DMS153 treated with DMSO at 0.1 percent for 48 hours (cell line): ENCODE results near the gene ANTXR2.
"Not testable (repeated sequence)": the region's sequence is repeated elsewhere in the genome, so short reads cannot be mapped to it uniquely, and the experiment has no call there.

ENCODE experiments used
- DNase-seq: peaks from one replicate; lab custom pipeline; 2025; ENCODE audit not compliant: unreplicated experiment; lab: John Stamatoyannopoulos, UW

Gene ANTXR2

DNA sequence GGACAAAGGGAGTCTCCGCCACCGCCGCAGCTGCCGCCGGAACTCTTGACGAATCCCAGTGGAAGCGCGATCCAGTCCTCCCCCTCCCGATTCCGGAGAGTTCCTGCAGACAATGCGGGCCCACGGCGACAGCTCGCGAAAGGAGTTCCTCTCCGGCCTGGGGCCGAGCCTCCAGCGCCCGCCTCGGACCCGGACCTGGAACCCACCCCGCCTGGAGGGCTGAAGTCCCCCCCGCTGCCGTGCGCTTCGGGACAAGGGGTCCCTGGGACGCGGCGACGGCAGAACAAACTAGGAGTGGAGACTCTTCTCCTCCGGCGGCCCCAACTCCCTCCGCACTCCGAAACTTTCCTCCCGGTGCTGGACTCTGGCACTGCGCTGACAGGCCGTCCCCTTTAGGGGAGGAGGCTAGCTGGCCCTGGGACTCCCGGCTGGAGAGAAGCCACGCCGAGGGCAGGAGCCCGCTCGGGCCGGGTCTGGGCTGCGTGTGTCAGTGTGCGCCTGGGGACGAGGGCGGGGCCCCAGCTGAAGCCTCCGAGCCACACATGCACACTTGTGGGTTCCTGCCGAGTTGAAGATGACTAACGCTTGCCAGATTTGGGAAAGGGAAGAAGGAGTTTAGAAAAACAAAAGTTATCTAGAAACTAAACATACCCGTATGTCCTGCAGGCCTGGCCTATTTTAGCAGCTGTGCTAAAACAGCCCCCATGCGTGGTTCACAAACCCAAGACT, at the start of gene ANTXR2:
ANTXR2 (minus strand) TSS at position 486 of the 729 bp plus-strand sequence. CDS start 669 bp downstream, outside the sequence.
- DNase-seq, result peak; percentile 25

DNA sequence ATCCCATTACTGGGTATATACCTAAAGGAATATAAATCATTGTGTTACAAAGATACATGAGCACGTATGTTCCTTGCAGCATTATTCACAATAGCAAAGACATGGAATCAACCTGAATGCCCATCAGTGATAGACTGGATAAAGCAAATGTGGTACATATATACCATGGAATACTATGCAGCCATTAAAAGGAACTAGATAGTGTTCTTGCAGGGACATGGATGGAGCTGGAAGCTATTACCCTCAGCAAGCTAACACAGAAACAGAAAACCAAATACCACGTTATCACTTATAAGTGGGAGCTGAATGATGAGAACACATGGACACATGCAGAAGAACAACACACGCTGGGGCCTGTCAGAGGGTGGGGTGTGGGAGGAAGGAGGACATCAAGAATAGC, 48.8 kb upstream of the ANTXR2 start:
- not testable (repeated sequence) for DNase-seq

DNA sequence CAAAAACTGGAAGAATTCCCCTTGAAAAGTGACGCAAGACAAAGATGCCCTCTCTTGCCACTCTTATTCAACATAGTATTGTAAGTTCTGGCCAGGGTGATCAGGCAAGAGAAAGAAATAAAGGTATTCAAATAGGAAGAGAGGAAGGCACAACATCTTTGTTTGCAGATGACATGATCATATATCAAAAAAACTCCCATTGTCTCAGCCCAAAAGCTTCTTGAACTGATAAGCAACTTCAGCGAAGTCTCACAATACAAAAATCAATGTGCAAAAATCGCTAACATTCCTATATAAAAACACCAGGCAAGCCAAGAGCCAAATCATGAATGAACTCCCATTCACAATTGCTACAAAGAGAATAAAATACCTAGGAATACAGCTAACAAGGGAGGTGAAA, 46.6 kb upstream of the ANTXR2 start:
- DNase-seq, result not testable (repeated sequence)

DNA sequence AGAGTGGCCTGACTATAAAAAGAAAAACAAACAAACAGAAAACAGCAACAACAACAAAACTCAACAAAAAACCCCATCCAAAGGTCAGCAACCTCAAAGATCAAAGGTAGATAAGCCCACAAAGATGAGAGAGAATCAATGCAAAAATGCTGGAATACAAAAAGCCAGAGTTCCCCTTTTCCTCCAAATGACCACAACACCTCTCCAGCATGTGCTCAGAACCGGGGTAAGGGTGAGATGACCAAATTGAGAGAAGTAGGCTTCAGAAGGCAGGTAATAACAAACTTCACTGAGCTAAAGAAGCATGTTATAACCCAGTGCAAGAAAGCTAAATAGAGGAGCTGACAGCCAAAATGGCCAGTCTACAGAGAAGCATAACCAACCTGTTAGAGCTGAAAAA, 43.5 kb upstream of the ANTXR2 start:
- DNase-seq, result no peak

DNA sequence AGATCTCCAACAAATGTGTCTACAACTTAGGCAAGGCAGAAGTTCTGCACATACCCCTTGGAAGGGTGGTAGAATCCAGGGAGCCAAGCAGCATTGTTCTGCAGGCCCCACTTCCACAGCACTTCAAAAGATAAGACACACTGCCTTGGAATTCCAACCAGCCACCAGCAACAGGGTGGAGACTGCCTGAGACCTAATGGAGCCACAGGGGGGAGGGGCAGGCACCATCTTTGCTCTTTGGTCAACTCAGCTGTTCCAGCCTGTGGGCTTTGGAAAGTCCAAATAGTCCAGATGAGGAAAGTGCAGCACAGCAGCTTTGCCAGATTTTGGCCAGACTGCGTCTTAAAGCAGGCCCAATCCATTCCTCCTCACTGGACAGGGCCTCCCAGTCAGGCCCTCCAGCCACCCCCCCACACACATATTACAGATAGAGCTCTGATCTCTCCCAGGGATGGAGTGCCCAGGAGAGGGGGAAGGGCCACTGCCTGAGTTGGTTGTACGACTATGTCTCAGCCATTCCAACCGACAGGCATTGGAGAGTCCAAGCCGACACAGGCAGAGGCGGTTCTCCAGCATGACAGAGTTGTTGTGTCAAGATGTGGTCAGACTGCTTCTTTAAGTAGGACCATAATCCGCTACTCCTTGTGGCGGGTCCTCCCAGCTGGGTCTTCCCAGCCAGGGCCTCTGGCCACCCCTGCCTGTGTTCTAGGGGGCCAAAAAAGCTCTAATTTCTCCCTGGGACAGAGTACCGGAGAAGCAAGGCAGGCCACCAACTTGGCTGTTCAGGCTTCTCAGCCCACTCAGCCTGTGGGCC, 42.5 kb upstream of the ANTXR2 start:
- no peak for DNase-seq

DNA sequence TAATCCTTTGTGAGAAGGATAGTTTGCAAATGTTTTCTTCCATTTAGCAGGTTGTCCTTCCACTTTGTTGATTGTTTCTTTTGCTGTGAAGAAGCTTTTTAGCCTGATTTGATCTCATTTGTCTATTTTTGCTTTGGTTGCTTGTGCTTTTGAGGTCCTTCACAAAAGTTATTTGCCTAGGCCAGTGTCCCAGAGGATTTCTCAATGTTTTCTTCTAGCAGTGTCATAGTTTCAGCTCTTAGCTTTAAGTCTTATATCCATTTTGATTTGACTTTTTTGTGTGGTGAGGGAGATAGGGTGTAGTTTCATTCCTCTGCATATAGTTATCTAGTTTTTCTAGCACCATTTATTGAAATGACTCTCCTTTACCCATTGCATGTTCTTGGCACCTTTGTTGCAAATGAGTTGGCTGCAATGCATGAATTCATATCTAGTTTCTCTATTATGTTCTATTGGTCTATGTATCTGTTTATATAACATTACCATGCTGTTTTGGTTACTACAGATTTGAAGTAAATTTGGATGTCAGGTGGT, 41.8 kb upstream of the ANTXR2 start:
- DNase-seq, result no peak

DNA sequence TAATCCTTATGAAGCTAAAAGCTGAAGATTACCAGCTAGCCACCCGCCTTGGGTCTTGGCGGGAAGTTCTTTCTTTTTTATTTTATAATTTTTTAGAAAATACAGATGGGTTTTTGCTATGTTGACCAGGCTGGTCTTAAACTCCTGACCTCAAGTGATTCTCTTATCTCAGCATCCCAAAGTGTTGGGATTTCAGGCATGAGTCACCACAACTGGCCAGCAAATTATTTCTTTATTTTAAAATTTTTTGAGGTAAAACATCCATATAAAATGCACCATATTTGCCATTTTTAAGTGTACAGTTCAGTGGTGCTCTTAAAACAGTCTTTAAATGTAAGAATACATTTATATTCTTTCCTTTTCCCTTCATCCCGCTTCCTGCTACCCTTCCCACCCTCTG, 40.6 kb upstream of the ANTXR2 start:
- DNase-seq, result no peak

DNA sequence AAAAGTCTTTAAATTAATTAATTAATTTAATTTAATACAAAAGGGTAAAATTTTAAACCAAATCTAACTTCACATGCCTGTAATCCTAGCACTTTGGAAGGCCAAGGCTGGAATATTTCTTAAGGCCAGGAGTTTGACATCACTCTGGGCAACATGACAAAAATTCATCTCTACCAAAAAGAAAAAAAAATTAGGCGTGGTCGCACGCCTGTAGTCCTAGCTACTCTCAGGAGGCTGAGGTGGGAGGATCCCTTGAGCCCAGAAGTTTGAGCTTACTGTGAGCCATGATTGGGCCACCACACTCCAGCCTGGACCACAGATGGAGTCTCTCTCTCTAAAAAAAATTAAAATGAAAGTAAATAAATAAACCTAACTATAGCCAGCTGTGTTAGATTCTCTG, 39.2 kb upstream of the ANTXR2 start:
- no peak for DNase-seq

DNA sequence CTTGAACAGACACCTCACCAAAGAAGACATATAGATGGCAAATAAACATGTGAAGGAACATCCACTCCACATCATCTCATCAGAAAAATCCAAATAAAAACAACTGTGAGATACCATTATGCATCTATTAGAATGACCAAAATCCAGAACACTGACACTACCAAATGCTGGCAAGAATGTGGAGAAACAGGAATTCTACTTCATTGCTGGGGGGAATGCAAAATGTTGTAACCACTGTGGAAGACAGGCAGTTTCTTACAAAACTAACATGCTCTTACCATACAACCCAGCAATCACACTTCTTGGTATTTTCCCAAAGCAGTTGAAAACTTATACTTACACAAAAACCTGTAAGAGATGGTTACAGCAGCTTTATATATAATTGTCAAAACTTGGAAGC, 38.2 kb upstream of the ANTXR2 start:
- DNase-seq, result no peak

DNA sequence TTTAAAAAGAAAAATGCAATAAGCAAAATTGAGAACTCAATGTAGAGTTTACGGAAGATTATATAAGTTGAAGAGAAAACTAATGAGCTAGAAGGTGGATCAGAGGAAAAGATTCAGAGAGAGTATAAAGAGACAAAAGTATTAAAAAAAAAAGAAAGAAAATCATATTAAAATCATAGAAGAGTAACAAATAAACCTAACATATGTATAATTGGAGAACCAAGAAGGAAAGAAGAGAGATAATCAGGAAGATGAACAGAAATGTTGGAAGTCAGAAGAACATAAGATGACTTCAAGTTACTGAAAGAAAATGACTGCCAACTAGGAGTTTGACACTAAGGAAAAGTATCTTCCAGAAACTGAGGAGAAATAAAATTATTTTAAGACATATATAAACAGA, 34.3 kb upstream of the ANTXR2 start:
- no peak for DNase-seq

DNA sequence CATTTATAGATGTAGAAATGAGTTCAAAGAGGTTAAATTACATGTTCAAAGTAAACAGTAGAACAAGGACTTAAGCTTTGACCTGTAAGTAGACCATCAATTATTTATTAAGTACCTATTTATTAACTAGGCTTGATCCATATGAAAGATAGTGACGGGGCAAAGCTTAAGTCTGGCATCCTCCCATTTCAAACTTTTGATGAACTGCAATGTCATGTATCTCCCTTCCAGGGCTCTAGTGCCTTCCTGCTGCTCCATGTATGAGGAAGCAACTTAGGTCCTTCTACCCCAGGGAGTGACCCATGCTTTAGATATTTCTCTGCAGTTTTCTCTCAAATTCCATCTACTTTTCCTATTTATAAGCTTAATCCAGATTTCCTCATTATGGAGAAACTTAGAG, 31.9 kb upstream of the ANTXR2 start:
- no peak for DNase-seq

DNA sequence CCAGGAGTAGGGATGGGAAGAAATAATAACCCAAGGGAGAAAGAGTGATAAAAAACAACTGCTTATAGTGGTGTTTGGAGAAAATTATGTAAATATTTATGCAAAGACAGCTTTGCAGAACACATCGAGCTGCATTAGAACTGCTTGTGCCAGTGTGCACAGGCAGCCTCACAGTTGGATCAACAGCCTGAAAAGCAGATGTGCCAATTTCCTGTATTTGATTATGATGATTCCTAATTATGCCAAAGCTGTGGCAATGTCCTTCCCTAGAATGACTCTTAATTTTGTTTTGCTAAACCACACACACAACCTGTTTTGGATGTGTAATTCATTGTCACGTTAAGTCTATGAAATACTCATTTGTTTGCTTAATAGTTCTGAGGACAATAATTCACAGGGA, 30.6 kb upstream of the ANTXR2 start:
- no peak for DNase-seq

DNA sequence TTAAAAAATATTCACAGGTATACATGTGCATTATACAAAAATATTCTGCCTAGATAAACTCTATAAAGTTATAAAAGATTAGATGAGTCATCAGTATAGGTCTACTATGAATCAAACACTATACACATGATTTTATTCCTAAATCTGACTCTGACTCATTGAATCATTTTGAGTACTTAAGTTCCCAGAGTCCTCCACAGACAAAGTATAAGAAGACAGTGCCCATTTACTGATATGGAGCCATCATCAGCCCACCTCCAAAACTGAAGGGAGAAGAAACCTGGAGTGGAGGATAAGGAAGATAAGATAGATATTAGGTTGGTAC, 28.7 kb upstream of the ANTXR2 start:
- no peak for DNase-seq

DNA sequence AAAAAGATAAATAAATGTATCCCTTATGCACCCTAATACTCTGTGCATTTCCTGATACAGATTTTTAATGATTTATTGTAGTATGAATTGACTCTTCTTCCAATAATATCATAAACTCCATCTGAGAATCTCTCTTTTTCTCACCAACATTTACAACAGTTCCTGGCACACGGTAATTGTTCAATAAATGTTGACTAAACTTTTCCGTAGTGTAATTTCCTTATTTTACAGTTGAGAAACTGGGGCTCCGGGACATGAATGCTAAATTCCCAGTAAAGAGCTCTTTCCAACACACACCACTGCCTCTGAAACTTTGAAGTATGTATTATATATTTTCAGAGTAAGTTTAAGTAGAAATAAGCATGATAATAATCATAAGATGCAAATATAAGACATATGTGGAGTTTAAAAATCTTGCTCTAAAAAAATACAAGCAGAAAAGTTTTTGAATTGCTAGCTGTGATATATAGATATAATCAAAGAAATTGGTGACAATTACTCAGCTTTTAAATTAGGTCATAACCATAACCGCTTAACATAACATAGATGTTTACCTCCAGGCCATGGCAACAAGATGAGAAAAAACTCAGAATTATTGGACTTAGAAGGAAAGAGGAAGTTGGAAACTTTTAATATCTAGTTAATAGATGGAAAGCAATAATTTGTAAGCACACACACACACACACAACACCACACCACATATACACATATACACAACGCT, 28.2 kb upstream of the ANTXR2 start:
- DNase-seq, result no peak

DNA sequence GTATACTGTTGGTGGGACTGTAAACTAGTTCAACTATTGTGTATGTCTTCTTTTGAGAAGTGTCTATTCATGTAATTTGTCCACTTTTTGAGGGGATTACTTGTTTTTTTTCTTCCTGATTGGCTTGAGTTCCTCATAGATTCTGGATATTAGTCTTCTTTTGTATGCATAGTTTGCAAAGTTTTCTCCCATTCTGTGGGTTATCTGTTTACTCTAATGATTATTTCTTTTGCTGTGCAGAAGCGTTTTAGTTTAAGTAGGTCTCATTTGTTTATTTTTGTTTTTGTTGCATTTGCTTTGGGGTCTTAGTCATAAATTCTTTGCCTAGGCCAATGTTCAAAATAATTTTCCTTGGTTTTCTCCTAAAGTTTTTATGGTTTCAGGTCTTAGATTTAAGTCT, 26.6 kb upstream of the ANTXR2 start:
- no peak for DNase-seq

DNA sequence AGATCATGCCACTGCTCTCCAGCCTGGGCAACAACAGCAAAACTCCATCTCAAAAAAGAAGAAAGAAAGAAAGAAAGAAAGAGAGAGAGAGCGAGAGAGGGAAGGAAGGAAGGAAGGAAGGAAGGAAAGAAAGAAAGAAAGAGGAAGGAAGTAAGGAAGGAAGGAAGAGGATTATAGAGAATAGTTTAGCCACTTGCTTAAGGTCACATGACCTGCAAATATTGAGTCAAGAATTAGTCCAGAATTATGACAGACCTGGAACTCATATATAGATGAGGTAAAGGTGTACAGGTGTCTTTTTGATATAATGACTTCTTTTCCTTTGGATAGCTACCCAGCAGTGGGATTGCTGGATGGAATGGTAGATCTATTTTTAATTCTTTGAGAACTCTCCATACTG, 25.6 kb upstream of the ANTXR2 start:
- no peak for DNase-seq

DNA sequence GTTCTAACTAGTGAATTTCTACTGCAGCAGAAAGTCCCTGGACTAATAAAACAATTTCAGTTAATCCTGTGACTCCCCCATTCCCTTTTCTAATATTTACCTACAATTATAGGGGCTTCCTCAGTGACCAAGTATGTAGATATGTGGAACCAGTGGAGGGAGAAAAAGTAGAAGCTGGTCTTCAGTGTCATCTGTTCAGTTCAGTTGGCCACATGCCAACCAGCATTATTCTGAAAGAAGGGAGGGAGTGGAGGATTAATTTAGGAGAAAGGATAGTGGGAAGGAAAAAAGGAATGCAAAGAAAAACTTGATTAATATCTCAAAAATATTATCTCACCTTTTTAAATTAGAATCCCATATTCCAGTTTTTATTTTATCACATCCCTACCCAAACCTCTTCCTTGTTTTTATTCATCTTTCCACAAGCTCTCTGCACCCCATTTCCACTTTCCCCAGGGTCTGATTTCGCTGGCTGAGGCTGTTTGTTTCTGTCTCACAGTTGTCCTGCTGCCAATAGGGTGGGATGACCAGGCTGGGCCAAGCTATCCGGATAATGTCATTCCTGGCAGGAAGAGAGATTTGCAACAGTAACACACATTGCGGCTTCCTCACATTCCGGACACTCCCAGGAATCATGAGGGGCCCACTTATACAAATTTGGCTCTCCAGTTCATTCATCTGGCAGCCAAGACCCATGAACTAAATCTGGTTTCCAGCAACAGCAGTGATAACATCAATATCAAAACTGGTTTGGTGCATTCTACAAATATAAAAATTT, 24.6 kb upstream of the ANTXR2 start:
- DNase-seq, result no peak

DNA sequence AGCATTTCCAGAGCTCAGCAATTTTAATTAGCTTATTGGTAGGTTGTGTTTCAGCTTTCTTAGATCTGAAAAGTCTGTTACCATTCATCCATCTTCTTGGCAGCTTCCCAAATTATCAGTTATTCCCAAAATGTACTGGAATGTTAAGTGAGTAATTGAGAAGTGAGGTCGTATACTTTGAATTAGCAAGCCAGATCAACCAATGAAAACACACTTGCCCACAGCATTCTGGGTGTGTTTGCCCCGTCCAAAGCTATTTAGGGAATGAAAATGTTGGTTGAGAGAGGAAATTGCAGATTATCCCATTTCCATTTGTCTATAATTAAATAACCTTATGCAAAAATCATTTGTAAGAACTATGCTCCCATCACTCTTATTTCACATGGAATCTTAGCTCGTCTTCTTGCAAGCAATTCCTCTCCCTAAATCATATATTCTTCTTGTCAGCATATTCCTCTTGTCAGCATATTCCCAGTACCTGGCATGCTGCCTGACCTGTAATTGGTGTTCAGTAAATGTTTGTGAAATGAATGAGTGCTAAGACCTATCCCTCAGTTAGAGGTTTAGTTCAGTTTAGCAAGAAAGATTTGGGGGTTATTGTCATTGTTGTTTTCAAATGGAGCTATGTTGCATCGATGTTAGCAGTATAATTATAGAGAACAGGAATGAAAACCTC, 23.3 kb upstream of the ANTXR2 start:
- no peak for DNase-seq

DNA sequence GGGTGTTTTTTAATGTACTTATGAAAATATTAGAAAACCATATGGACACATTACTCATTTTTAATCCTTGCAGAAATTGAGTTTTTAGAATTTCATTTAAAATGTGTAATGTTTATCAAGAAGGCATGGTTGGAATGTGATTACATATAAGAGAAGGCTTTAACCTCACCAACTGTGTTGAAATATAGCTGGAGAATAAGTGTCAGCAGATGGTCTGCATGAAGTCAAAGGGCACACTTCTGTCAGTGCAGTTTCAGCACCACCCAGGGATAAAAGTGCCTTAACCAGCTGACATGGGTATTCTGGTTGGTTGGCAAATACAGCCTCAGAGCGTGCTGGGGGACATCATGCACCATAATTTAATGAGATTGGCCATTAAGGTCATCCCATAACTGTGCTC, 21.2 kb upstream of the ANTXR2 start:
- no peak for DNase-seq

DNA sequence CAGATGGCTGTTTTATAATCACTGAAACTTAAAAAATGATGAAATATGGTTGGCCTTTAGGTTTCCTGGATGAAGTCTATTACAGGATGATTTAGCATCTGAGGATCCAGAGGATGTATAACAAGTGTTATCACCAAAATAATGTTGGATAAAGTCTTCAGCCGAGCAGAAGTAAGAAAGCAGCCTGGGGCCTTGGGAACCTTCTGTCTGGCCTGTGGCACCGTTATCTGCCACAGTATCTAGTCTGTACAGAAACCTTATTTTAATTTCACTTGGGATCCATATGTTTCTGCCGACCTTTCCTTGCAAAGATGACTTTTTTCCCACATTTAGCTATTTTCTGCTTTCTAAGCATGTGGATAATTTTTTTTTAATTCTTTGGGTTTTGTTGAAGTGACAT, 20.5 kb upstream of the ANTXR2 start:
- no peak for DNase-seq
